GM23338 (cell line): Measurements from ENCODE around the gene ZBTB39. TPM values are rescaled to one million over a fixed set of nuclear protein-coding genes. Genes with fewer than 3 reads are reported as not detected.
"Not testable (repeated sequence)": the region's sequence is repeated elsewhere in the genome, so short reads cannot be mapped to it uniquely, and the experiment has no call there.

Source experiments
- ATAC-seq: fragments of 200-7000 bp; cut with Tn5 transposase; 3 replicates; pipeline ENCODE4 v1.9.1; 2020
- DNase-seq: peaks from one replicate; pipeline ENCODE4 v3.0.0-alpha.2; 2015; ENCODE audit warnings: low spot score
- H2AFZ ChIP-seq: fragments of 200-600 bp; sonication (generic); 2 replicates; pipeline ENCODE4 v1.8.0; 2016; ENCODE audit warnings: antibody characterized with exemption, mild to moderate bottlenecking, moderate library complexity
- H3F3A ChIP-seq: fragments of 200-600 bp; sonication (generic); replicated peaks from 2 replicates; pipeline ENCODE4 v1.8.0; 2017; ENCODE audit warnings: antibody characterized with exemption, mixed run types, low read depth
- H3K27ac ChIP-seq: fragments of 200-600 bp; sonication (generic); 2 replicates; pipeline ENCODE4 v1.6.1; 2016; ENCODE audit warnings: low read depth
- H3K27me3 ChIP-seq: fragments of 200-600 bp; sonication (generic); 2 replicates; pipeline ENCODE4 v1.8.0; 2016; ENCODE audit warnings: mild to moderate bottlenecking, mixed run types, moderate library complexity; ENCODE audit not compliant: insufficient read depth
- H3K36me3 ChIP-seq: fragments of 200-600 bp; sonication (generic); 2 replicates; pipeline ENCODE4 v1.8.0; 2016; ENCODE audit warnings: mild to moderate bottlenecking; ENCODE audit not compliant: insufficient read depth
- H3K4me1 ChIP-seq: fragments of 200-600 bp; sonication (generic); 2 replicates; pipeline ENCODE4 v1.8.0; 2016; ENCODE audit warnings: mild to moderate bottlenecking, moderate library complexity; ENCODE audit not compliant: insufficient read depth
- H3K4me2 ChIP-seq: fragments of 200-600 bp; sonication (generic); 2 replicates; pipeline ENCODE4 v1.7.1; 2017; ENCODE audit warnings: mixed run types
- H3K4me3 ChIP-seq: fragments of 200-600 bp; sonication (generic); 2 replicates; pipeline ENCODE4 v1.6.1; 2016; ENCODE audit warnings: mixed run types
- H3K79me2 ChIP-seq: fragments of 200-600 bp; sonication (generic); replicated peaks from 2 replicates; pipeline ENCODE4 v1.8.0; 2017; ENCODE audit warnings: mild to moderate bottlenecking; ENCODE audit not compliant: insufficient read depth
- H3K9me2 ChIP-seq: fragments of 200-600 bp; sonication (generic); 2 replicates; pipeline ENCODE4 v1.8.0; 2017; ENCODE audit not compliant: insufficient read depth
- H4K20me1 ChIP-seq: fragments of 200-600 bp; sonication (generic); replicated peaks from 2 replicates; pipeline ENCODE4 v1.8.0; 2017; ENCODE audit warnings: mild to moderate bottlenecking; ENCODE audit not compliant: insufficient read depth
- H3K27ac Mint-ChIP-seq: 2 replicates; pipeline ENCODE4 v1.8.0; 2020; ENCODE audit warnings: inconsistent platforms, mild to moderate bottlenecking, moderate library complexity, mixed read lengths
- H3K27me3 Mint-ChIP-seq: 3 replicates; pipeline ENCODE4 v1.8.0; 2022; ENCODE audit warnings: low read depth, mild to moderate bottlenecking, moderate library complexity, mixed read lengths, inconsistent platforms; ENCODE audit not compliant: insufficient read depth, poor library complexity
- H3K36me3 Mint-ChIP-seq: 3 replicates; pipeline ENCODE4 v1.8.0; 2021; ENCODE audit warnings: low read depth, mild to moderate bottlenecking, inconsistent platforms, moderate library complexity, mixed read lengths
- H3K4me1 Mint-ChIP-seq: 3 replicates; pipeline ENCODE4 v1.8.0; 2020; ENCODE audit warnings: mild to moderate bottlenecking, inconsistent platforms, mixed read lengths
- H3K4me3 Mint-ChIP-seq: 3 replicates; pipeline ENCODE4 v1.8.0; 2021; ENCODE audit warnings: moderate library complexity, mild to moderate bottlenecking, inconsistent platforms, mixed read lengths
- H3K9me3 Mint-ChIP-seq: 3 replicates; pipeline ENCODE4 v1.8.0; 2020; ENCODE audit warnings: moderate library complexity, mild to moderate bottlenecking, inconsistent platforms, mixed read lengths
- CTCF ChIP-seq, 2 experiments: fragments of 200-600 bp in 1 of 2; sonication (generic) in 1 of 2; conservative IDR thresholded peaks; 2 replicates each; pipeline versions ENCODE4 v1.5.1 to v1.6.1; 2016 to 2017; ENCODE audit warnings: antibody characterized with exemption in 2 of 2, low read depth in 2 of 2, mild to moderate bottlenecking in 2 of 2, moderate library complexity in 1 of 2
- EZH2 ChIP-seq: fragments of 200-600 bp; sonication (generic); IDR thresholded peaks from one replicate; pipeline ENCODE4 v1.8.0; 2017; ENCODE audit warnings: antibody characterized with exemption, mild to moderate bottlenecking, low read depth; ENCODE audit not compliant: unreplicated experiment
- NANOG ChIP-seq: IDR thresholded peaks from 2 replicates; pipeline ENCODE4 v1.6.1; 2016; ENCODE audit warnings: antibody characterized with exemption, borderline replicate concordance
- POLR2AphosphoS5 ChIP-seq: IDR thresholded peaks from 2 replicates; pipeline ENCODE4 v1.6.1; 2016; ENCODE audit warnings: antibody characterized with exemption, low read depth
- STAT1 ChIP-seq: IDR thresholded peaks from one replicate; pipeline ENCODE4 v1.6.1; 2016; ENCODE audit warnings: antibody characterized with exemption; ENCODE audit not compliant: unreplicated experiment
- ZNF114 ChIP-seq: fragments of 250-450 bp; sonication (Bioruptor Pico); IDR thresholded peaks from 2 replicates; pipeline ENCODE4 v1.5.0; 2020; ENCODE audit warnings: mild to moderate bottlenecking, moderate library complexity
- polyA plus RNA-seq: library from polyadenylated mRNA; unstranded; fragments of >200 nt; fragmentation: Nextera tagmentation; extraction: Ambion mirVana; gene quantifications from 2 replicates; pipeline ENCODE4 v1.2.1, GENCODE V29; 2016
- total RNA-seq: library from RNA; depleted of rRNA; stranded (reverse); fragments of >200 nt; shearing (Covaris generic); gene quantifications from 2 replicates; pipeline ENCODE4 v1.2.3, GENCODE V29; 2014

Gene ZBTB39
- total and polyA plus RNA-seq, 2 experiments from 2014 or later: 6.6 to 26.7 TPM

GRCh38 chr12:57018906-57019305, 12.6 kb upstream of the ZBTB39 start:
- Histone ChIP-seq H3F3A (no peaks in the 10 kb centered on the region), H3K79me2 (no peaks in the 10 kb centered on the region), H3K27me3 (no peaks in the 10 kb centered on the region), H3K36me3 (no peaks in the 10 kb centered on the region), H2AFZ (peak overlapping the region; percentile 25; the same call in 1 of the 2 replicates), H3K4me1 (0 out of 2 replicates have a peak, but pooled peaks cover 8% of the 10 kb centered on the region), H3K27ac (no peak overlapping the region), H3K4me3 (no peak overlapping the region), H3K9me2 (no peaks in the 10 kb centered on the region), H3K4me2 (no peak overlapping the region), H4K20me1 (no peaks in the 10 kb centered on the region)
- Mint-ChIP-seq H3K36me3 (peaks cover 2% of the 10 kb centered on the region; the same call in 1 of the 3 replicates), H3K9me3 (no peaks in the 10 kb centered on the region), H3K4me3 (no peak overlapping the region), H3K4me1 (peaks cover 19% of the 10 kb centered on the region), H3K27me3 (peaks cover 6% of the 10 kb centered on the region), H3K27ac (no peak overlapping the region; the same call in 1 of the 2 replicates)
- ATAC-seq (no peak), DNase-seq (no peak)
- TF ChIP-seq NANOG (no peak), STAT1 (no peak), CTCF (conservative IDR thresholded peaks at IDR 0.05; ENCODE audit: low read depth in 2 of 2) (no peak), EZH2 (no peak)

GRCh38 chr12:57018353-57018752, 12.0 kb upstream of the ZBTB39 start:
- H3K4me1 ChIP-seq, H3K27me3 Mint-ChIP-seq, H3K27me3 ChIP-seq, H3K4me2 ChIP-seq, H3K36me3 Mint-ChIP-seq, H4K20me1 ChIP-seq, H3K4me3 ChIP-seq, H3K36me3 ChIP-seq, H3F3A ChIP-seq, ATAC-seq, H3K9me2 ChIP-seq, H3K79me2 ChIP-seq, H3K9me3 Mint-ChIP-seq, H3K4me3 Mint-ChIP-seq, DNase-seq, H3K27ac Mint-ChIP-seq, H3K27ac ChIP-seq: not testable (repeated sequence)
- peak overlapping the region; percentile 25; the same call in 1 of the 2 replicates for H2AFZ ChIP-seq
- peaks cover 23% of the 10 kb centered on the region for H3K4me1 Mint-ChIP-seq

- Histone ChIP-seq H3K4me2 (peak within 1 kb of the TSS; percentile 71), H3K9me2 (no peaks in the 10 kb centered on the region), H3K27ac (no peak within 1 kb of the TSS), H3K4me3 (peak within 1 kb of the TSS; percentile 41; the same call in 1 of the 2 replicates), H3K27me3 (no peaks in the 10 kb centered on the region), H3F3A (no peaks in the 10 kb centered on the region), H3K79me2 (no peaks in the 10 kb centered on the region), H2AFZ (peak within 1 kb of the TSS; percentile 96), H3K36me3 (no peaks in the 10 kb centered on the region), H4K20me1 (no peaks in the 10 kb centered on the region), H3K4me1 (peaks cover 15% of the 10 kb centered on the region; the same call in 1 of the 2 replicates)
- TF ChIP-seq ZNF114: no peak
- peak; percentile 52 for TF ChIP-seq POLR2AphosphoS5
- H3K27me3 Mint-ChIP-seq: peaks cover 5% of the 10 kb centered on the region
- peaks cover 37% of the 10 kb centered on the region for H3K4me1 Mint-ChIP-seq
- DNase-seq: peak; percentile 69
- H3K36me3 Mint-ChIP-seq: peaks cover 3% of the 10 kb centered on the region; the same call in 1 of the 3 replicates
- H3K27ac Mint-ChIP-seq: peak within 1 kb of the TSS; percentile 58; the same call in 1 of the 2 replicates
- ATAC-seq: peak; percentile 94
- peak within 1 kb of the TSS; percentile 58 for H3K4me3 Mint-ChIP-seq
- no peaks in the 10 kb centered on the region for H3K9me3 Mint-ChIP-seq
These were observed 10.0 kb upstream of the ZBTB39 start, which contains the start of gene TAC3 for GRCh38 chr12:57016348-57016747. Gene TAC3 (minus strand): TSS chr12:57016529. CDS start chr12:57015797, 732 bp downstream.
